ENCODE measurements around the gene PRCD.

Gene PRCD

GRCh38 chr17:76539631-76540271 lies at the start of gene PRCD:
Gene PRCD (plus strand): TSS chr17:76540044. CDS start chr17:76540142, 98 bp downstream.
- no peak for DNase-seq (ENCODE audit: low read depth)

- DNase-seq (ENCODE audit: low read depth) = no peak
Observed at GRCh38 chr17:76490112-76490710, 49.6 kb upstream of the PRCD start.

- DNase-seq (ENCODE audit: low read depth) = no peak
Observed at GRCh38 chr17:76491271-76492122, 48.3 kb upstream of the PRCD start.

GRCh38 chr17:76492123-76492988 lies 47.5 kb upstream of the PRCD start:
- no peak for DNase-seq (ENCODE audit: low read depth)

GRCh38 chr17:76492989-76493501 lies 46.8 kb upstream of the PRCD start:
- peak; percentile 64 for DNase-seq (ENCODE audit: low read depth)

GRCh38 chr17:76493505-76494167 lies 46.2 kb upstream of the PRCD start:
- no peak for DNase-seq (ENCODE audit: low read depth)

- no peak for DNase-seq (ENCODE audit: low read depth)
Observed at GRCh38 chr17:76495663-76496400, 44.0 kb upstream of the PRCD start.

GRCh38 chr17:76496464-76496863 lies 43.4 kb upstream of the PRCD start:
- DNase-seq (ENCODE audit: low read depth) = no peak

GRCh38 chr17:76497699-76497978 lies 42.2 kb upstream of the PRCD start:
- DNase-seq (ENCODE audit: low read depth) = no peak

GRCh38 chr17:76497979-76498875 lies 41.6 kb upstream of the PRCD start:
- DNase-seq (ENCODE audit: low read depth) = peak; percentile 50

- no peak for DNase-seq (ENCODE audit: low read depth)
Observed at GRCh38 chr17:76498876-76499251, 41.0 kb upstream of the PRCD start.

GRCh38 chr17:76499267-76499667 lies 40.6 kb upstream of the PRCD start:
- no peak for DNase-seq (ENCODE audit: low read depth)

- DNase-seq (ENCODE audit: low read depth) = no peak
Observed at GRCh38 chr17:76500074-76500746, 39.6 kb upstream of the PRCD start.

- no peak for DNase-seq (ENCODE audit: low read depth)
Observed at GRCh38 chr17:76500747-76501017, 39.2 kb upstream of the PRCD start.

GRCh38 chr17:76501018-76501826 lies 38.6 kb upstream of the PRCD start, which contains the start of gene RHBDF2:
Gene RHBDF2 (minus strand): TSS chr17:76501423. CDS start chr17:76481524, 19,899 bp downstream.
- peak; percentile 37 for DNase-seq (ENCODE audit: low read depth)

GRCh38 chr17:76501827-76502307 lies 38.0 kb upstream of the PRCD start:
- no peak for DNase-seq (ENCODE audit: low read depth)

- DNase-seq (ENCODE audit: low read depth) = no peak
Observed at GRCh38 chr17:76502341-76503211, 37.3 kb upstream of the PRCD start.
